T-helper 17 cell (primary cell): Measurements from ENCODE around the gene MCM8. TPM values are rescaled to one million over a fixed set of nuclear protein-coding genes. Genes with fewer than 3 reads are reported as not detected.
"Not testable (repeated sequence)": the region's sequence is repeated elsewhere in the genome, so short reads cannot be mapped to it uniquely, and the experiment has no call there.

ENCODE experiments used
- ATAC-seq: fragments of 150-1000 bp; cut with Tn5 transposase; 2 replicates; pipeline ENCODE4 v1.10.0; 2021; ENCODE audit warnings: mild to moderate bottlenecking, moderate library complexity
- DNase-seq, 3 donors: peaks; one replicate each; pipeline versions ENCODE4 v3.0.0 to v3.0.0-alpha.2; 2020 to 2021
- H3K9me3 ChIP-seq: one replicate; pipeline ENCODE4 v1.7.0; 2013; ENCODE audit warnings: low read length, mild to moderate bottlenecking; ENCODE audit not compliant: control insufficient read depth, poor library complexity, severe bottlenecking
- H3K27ac Mint-ChIP-seq: one replicate; pipeline ENCODE4 v1.8.0; 2022; ENCODE audit warnings: mild to moderate bottlenecking, moderate library complexity, mixed read lengths
- H3K27me3 Mint-ChIP-seq: one replicate; pipeline ENCODE4 v1.8.0; 2022; ENCODE audit warnings: mixed read lengths
- H3K36me3 Mint-ChIP-seq: one replicate; pipeline ENCODE4 v1.8.0; 2022; ENCODE audit warnings: low read depth, mixed read lengths
- H3K4me1 Mint-ChIP-seq: one replicate; pipeline ENCODE4 v1.8.0; 2022; ENCODE audit warnings: mild to moderate bottlenecking, mixed read lengths
- H3K4me3 Mint-ChIP-seq: one replicate; pipeline ENCODE4 v1.8.0; 2022; ENCODE audit warnings: mild to moderate bottlenecking, moderate library complexity, mixed read lengths
- total RNA-seq, 4 donors: library from RNA in 2 of 4; stranded (reverse) in 2 of 4; gene quantifications; one replicate each; pipeline ENCODE4 v1.2.3 and lab custom pipeline; 2022 to 2026

Gene MCM8
- total RNA-seq, 2 donors from 2014 or later, result 2.8 to 3.4 TPM

DNA sequence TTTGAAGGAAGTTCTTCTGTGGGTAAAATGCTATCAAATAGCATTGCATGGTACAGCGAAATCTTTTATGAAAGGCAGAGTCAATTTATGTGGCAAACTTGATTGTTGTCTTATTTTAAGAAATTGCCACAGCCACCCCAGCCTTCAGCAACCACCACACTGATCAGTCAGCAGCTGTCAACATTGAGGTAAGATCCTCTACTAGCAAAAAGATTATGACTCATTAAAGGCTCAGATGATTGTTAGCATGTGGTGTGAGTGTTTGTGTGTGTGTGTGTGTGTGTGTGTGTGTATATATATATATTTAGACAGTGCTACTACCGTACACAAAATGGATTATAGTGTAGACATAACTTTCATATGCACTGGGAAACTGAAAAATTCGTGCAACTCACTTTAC, 75.6 kb downstream of the MCM8 start:
- H3K4me3 Mint-ChIP-seq, result no peak overlapping the region
- ATAC-seq (no peak), DNase-seq (no peak)
- H3K36me3 Mint-ChIP-seq, result peaks cover 8% of the 10 kb centered on the region
- peaks cover 19% of the 10 kb centered on the region for H3K4me1 Mint-ChIP-seq
- no peak overlapping the region for H3K27ac Mint-ChIP-seq
- H3K27me3 Mint-ChIP-seq, result no peaks in the 10 kb centered on the region
- no peaks in the 10 kb centered on the region for H3K9me3 ChIP-seq

DNA sequence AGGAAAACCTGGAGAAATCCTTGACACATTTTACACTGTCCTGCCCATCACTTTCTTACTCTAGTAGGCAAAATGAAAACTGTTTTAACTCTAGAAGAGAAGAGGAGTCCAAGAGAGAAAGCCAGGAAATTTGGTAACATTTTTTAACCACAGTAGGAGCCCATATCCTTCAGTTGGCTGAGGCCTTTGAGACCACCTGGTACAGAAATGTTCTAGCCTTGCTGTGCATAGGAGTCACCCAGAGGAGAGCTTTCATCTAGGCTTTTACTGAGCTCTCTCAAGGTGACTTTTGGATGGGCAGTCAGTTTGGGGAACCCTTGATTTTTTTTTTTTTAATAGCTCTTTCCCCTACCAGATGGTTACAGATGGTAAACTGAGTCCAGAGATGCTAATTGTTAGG, 78.4 kb downstream of the MCM8 start:
- DNase-seq (no peak), ATAC-seq (no peak)
- Mint-ChIP-seq H3K36me3 (peaks cover 8% of the 10 kb centered on the region), H3K27ac (no peak overlapping the region), H3K27me3 (no peaks in the 10 kb centered on the region), H3K4me3 (no peak overlapping the region), H3K4me1 (peaks cover 14% of the 10 kb centered on the region)
- no peaks in the 10 kb centered on the region for H3K9me3 ChIP-seq

GRCh38 chr20:6029538-6029937, 79.1 kb downstream of the MCM8 start:
- H3K27ac Mint-ChIP-seq, result no peak overlapping the region
- peaks cover 7% of the 10 kb centered on the region for H3K36me3 Mint-ChIP-seq
- peaks cover 16% of the 10 kb centered on the region for H3K4me1 Mint-ChIP-seq
- no peaks in the 10 kb centered on the region for H3K9me3 ChIP-seq
- no peak overlapping the region for H3K4me3 Mint-ChIP-seq
- ATAC-seq (no peak), DNase-seq (no peak)
- H3K27me3 Mint-ChIP-seq, result no peaks in the 10 kb centered on the region

DNA sequence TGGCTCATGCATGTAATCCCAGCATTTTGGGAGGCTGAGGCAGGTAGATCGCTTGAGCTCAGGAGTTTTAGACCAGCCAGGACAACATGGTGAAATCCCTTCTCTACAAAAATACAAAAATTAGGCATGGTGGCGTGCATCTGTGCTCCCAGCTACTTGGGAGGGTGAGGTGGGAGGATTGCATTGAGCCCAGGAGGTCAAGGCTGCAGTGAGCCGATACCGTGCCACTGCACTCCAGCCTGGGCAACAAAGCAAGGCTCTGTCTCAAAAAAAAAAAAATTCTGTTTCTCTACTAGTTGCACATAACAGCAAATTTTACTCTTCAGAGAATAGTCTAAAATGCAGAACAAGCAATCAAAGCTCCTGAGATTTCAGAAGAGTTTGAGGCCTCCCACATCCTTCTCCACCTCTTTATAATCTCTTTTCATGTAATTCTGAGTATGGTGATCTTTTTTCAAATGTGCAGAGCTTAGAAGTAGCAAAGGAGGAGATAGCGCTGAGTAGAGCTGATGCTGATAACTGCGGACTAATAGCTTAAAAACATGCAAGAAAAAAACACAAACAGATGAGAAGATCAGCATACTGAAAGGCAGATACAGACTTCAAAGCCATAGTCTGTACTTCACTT, 80.1 kb downstream of the MCM8 start:
- ATAC-seq (no peak), DNase-seq (no peak)
- Mint-ChIP-seq H3K27me3 (no peaks in the 10 kb centered on the region), H3K4me1 (peaks cover 15% of the 10 kb centered on the region), H3K4me3 (no peak overlapping the region), H3K27ac (peak overlapping the region; percentile 43), H3K36me3 (peaks cover 8% of the 10 kb centered on the region)
- H3K9me3 ChIP-seq, result no peaks in the 10 kb centered on the region

GRCh38 chr20:6032907-6033306, 82.5 kb downstream of the MCM8 start:
- H3K4me3 Mint-ChIP-seq, H3K9me3 ChIP-seq, H3K36me3 Mint-ChIP-seq, ATAC-seq, DNase-seq, H3K4me1 Mint-ChIP-seq, H3K27me3 Mint-ChIP-seq: not testable (repeated sequence)
- peak overlapping the region; percentile 39 for H3K27ac Mint-ChIP-seq

GRCh38 chr20:6034134-6034969, 83.9 kb downstream of the MCM8 start:
- DNase-seq (no peak), ATAC-seq (no peak)
- Mint-ChIP-seq H3K4me3 (no peak overlapping the region), H3K27ac (peak overlapping the region; percentile 49), H3K27me3 (no peaks in the 10 kb centered on the region), H3K4me1 (peaks cover 5% of the 10 kb centered on the region), H3K36me3 (peaks cover 4% of the 10 kb centered on the region)
- H3K9me3 ChIP-seq, result no peaks in the 10 kb centered on the region

DNA sequence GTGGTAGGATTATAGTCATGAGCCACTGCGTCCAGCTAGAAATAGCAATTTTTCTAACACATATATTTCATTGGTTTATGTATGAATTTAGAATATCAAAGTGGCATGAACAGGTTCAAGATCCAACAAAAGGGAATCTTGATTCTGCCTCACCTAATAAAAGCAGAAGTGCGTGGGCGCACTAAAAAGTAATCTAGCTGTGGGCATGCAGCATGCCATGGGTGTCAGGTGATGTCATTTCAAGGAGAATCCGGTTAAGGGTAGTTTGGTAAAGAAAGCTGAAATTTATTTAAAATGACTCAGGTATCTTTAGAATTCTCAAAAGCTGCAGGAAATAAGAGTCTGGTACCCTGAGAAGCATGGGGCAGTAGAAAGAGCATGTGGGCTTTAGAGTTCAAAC, 85.8 kb downstream of the MCM8 start:
- ATAC-seq, result no peak
- no peak for DNase-seq
- H3K27ac Mint-ChIP-seq, result no peak overlapping the region
- H3K4me1 Mint-ChIP-seq, result peaks cover 4% of the 10 kb centered on the region
- H3K36me3 Mint-ChIP-seq, result peaks cover 7% of the 10 kb centered on the region
- H3K9me3 ChIP-seq, result no peaks in the 10 kb centered on the region
- H3K4me3 Mint-ChIP-seq, result no peak overlapping the region
- H3K27me3 Mint-ChIP-seq, result no peaks in the 10 kb centered on the region

GRCh38 chr20:6037082-6037481, 86.6 kb downstream of the MCM8 start:
- DNase-seq (no peak), ATAC-seq (no peak)
- H3K9me3 ChIP-seq, result no peaks in the 10 kb centered on the region
- Mint-ChIP-seq H3K4me3 (no peak overlapping the region), H3K27ac (no peak overlapping the region), H3K4me1 (peaks cover 4% of the 10 kb centered on the region), H3K27me3 (no peaks in the 10 kb centered on the region), H3K36me3 (peaks cover 7% of the 10 kb centered on the region)

DNA sequence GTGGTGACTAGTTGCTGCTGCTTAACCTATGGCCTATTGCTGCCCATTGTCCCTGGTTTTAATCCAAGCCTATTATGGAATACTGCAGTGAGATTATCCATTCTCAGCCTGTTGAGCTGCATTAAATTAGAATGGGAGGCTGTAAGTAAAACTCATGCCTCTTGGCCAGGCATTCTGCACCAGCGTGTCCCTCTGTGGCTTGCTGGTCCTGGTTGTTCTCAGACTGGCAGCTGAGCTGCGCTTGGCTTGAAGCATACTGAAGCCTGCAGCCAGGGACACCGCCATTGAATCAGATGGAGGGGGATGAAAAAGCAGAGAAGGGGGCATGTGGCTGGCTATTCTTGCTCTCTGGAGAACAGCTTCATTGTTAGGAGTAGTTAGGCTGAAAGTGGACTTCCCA, 87.8 kb downstream of the MCM8 start:
- DNase-seq (no peak), ATAC-seq (no peak)
- H3K27me3 Mint-ChIP-seq, result no peaks in the 10 kb centered on the region
- peaks cover 4% of the 10 kb centered on the region for H3K4me1 Mint-ChIP-seq
- H3K27ac Mint-ChIP-seq, result no peak overlapping the region
- H3K9me3 ChIP-seq, result no peaks in the 10 kb centered on the region
- no peak overlapping the region for H3K4me3 Mint-ChIP-seq
- H3K36me3 Mint-ChIP-seq, result peaks cover 7% of the 10 kb centered on the region

- no peaks in the 10 kb centered on the region for H3K9me3 ChIP-seq
- Mint-ChIP-seq H3K36me3 (peaks cover 3% of the 10 kb centered on the region), H3K4me1 (no peaks in the 10 kb centered on the region), H3K27me3 (no peaks in the 10 kb centered on the region), H3K4me3 (no peak overlapping the region), H3K27ac (no peak overlapping the region)
- DNase-seq (no peak), ATAC-seq (no peak)
These were observed 89.3 kb downstream of the MCM8 start for GRCh38 chr20:6039766-6040165.

DNA sequence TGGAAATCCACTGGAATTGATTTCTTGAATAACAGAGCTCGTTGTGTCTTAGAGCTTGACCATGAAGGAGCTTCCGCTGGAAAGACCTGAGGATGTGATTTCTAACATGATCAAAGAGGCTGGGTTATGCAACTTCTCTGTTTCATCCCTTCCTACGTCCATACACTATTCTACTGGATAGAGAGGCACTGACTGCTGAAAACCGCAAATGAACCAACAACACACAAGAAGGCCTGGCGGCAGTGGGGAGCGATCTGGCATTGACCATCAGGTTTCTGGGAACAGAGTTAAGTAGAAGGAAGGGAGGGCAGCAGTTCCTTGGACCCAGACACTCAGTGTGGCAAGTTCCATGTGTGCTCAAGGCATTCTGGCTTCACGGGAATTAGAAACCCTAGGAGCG, 90.1 kb downstream of the MCM8 start:
- H3K27me3 Mint-ChIP-seq, result no peaks in the 10 kb centered on the region
- DNase-seq (no peak), ATAC-seq (no peak)
- no peaks in the 10 kb centered on the region for H3K9me3 ChIP-seq
- peaks cover 3% of the 10 kb centered on the region for H3K36me3 Mint-ChIP-seq
- no peaks in the 10 kb centered on the region for H3K4me1 Mint-ChIP-seq
- no peak overlapping the region for H3K4me3 Mint-ChIP-seq
- no peak overlapping the region for H3K27ac Mint-ChIP-seq

GRCh38 chr20:6040958-6041807, 90.7 kb downstream of the MCM8 start:
- Mint-ChIP-seq H3K4me1 (no peaks in the 10 kb centered on the region), H3K27ac (no peak overlapping the region), H3K36me3 (peaks cover 3% of the 10 kb centered on the region), H3K4me3 (no peak overlapping the region), H3K27me3 (no peaks in the 10 kb centered on the region)
- ATAC-seq (no peak), DNase-seq (no peak)
- no peaks in the 10 kb centered on the region for H3K9me3 ChIP-seq

GRCh38 chr20:6041808-6042265, 91.4 kb downstream of the MCM8 start:
- no peaks in the 10 kb centered on the region for H3K27me3 Mint-ChIP-seq
- H3K4me1 Mint-ChIP-seq, result no peaks in the 10 kb centered on the region
- no peaks in the 10 kb centered on the region for H3K9me3 ChIP-seq
- H3K4me3 Mint-ChIP-seq, result no peak overlapping the region
- no peak overlapping the region for H3K27ac Mint-ChIP-seq
- DNase-seq (no peak), ATAC-seq (no peak)
- H3K36me3 Mint-ChIP-seq, result peaks cover 3% of the 10 kb centered on the region
